ENCODE data around the gene IRF2. TPM values are rescaled to one million over a fixed set of nuclear protein-coding genes. Genes with fewer than 3 reads are reported as not detected.

Gene IRF2
- total and polyA plus RNA-seq, 2 experiments from 2014 or later, result 12.8 to 14.2 TPM

- no peaks in the 10 kb centered on the region for H3K9me2 ChIP-seq (ENCODE audit: insufficient read depth)
- TF ChIP-seq EZH2phosphoT487 (IDR thresholded peaks at IDR 0.05; ENCODE audit: insufficient read depth, low read depth), result no peak
- no peak for TF ChIP-seq EZH2 (IDR thresholded peaks at IDR 0.05; ENCODE audit: insufficient read depth, poor library complexity, severe bottlenecking)
These were observed 124.0 kb downstream of the IRF2 start for GRCh38 chr4:184350213-184350817.

GRCh38 chr4:184349283-184350039, 124.9 kb downstream of the IRF2 start:
- no peak for TF ChIP-seq EZH2phosphoT487 (IDR thresholded peaks at IDR 0.05; ENCODE audit: insufficient read depth, low read depth)
- no peak for TF ChIP-seq EZH2 (IDR thresholded peaks at IDR 0.05; ENCODE audit: insufficient read depth, poor library complexity, severe bottlenecking)
- Histone ChIP-seq H3K9ac (no peak overlapping the region), H4K20me1 (ENCODE audit: insufficient read depth) (no peaks in the 10 kb centered on the region), H3K36me3 (ENCODE audit: low read depth) (no peaks in the 10 kb centered on the region), H3F3A (ENCODE audit: insufficient read depth) (0 out of 2 replicates have a peak, but pooled peaks cover 2% of the 10 kb centered on the region), H3K27ac (no peak overlapping the region), H3K79me2 (ENCODE audit: insufficient read depth) (no peaks in the 10 kb centered on the region), H3K4me1 (ENCODE audit: insufficient read depth) (no peaks in the 10 kb centered on the region), H3K4me3 (no peak overlapping the region), H2AFZ (no peak overlapping the region), H3K4me2 (ENCODE audit: unreplicated experiment) (no peak overlapping the region), H3K9me2 (ENCODE audit: insufficient read depth) (no peaks in the 10 kb centered on the region), H3K9me3 (ENCODE audit: low read depth) (no peaks in the 10 kb centered on the region), H3K27me3 (replicated peaks; ENCODE audit: insufficient read depth) (no peaks in the 10 kb centered on the region)
- DNase-seq, result no peak
- in situ Hi-C loops (cut with MboI), result no loop called here
- 93% methylated on average over 11 of the region's 11 CpGs for WGBS, 2 experiments (ENCODE audit: low coverage in 1 of 2, low lambda C conversion rate in 2 of 2, missing lambda C conversion rate in 2 of 2)

More at GRCh38 chr4:184350213-184350817, 124.0 kb downstream of the IRF2 start:
- in situ Hi-C loops (cut with MboI), result no loop called here
- H3K4me3 ChIP-seq, result no peak overlapping the region
- H3K9ac ChIP-seq, result no peak overlapping the region
- no peak overlapping the region for H3K27ac ChIP-seq
- 0 out of 2 replicates have a peak, but pooled peaks cover 10% of the 10 kb centered on the region for H3F3A ChIP-seq (ENCODE audit: insufficient read depth)
- no peak overlapping the region for H3K4me2 ChIP-seq (ENCODE audit: unreplicated experiment)
- H3K79me2 ChIP-seq (ENCODE audit: insufficient read depth), result no peaks in the 10 kb centered on the region
- no peak for DNase-seq
- H4K20me1 ChIP-seq (ENCODE audit: insufficient read depth), result no peaks in the 10 kb centered on the region
- peaks cover 6% of the 10 kb centered on the region for H3K4me1 ChIP-seq (ENCODE audit: insufficient read depth)
- no peaks in the 10 kb centered on the region for H3K9me3 ChIP-seq (ENCODE audit: low read depth)
- H3K27me3 ChIP-seq (replicated peaks; ENCODE audit: insufficient read depth), result no peaks in the 10 kb centered on the region
- H3K36me3 ChIP-seq (ENCODE audit: low read depth), result no peaks in the 10 kb centered on the region
- no peak overlapping the region for H2AFZ ChIP-seq
- 85% methylated on average over 9 of the region's 9 CpGs for WGBS, 2 experiments (ENCODE audit: low coverage in 1 of 2, low lambda C conversion rate in 2 of 2, missing lambda C conversion rate in 2 of 2)

- in situ Hi-C loops (cut with MboI), result no loop called here
- Histone ChIP-seq H3K36me3 (ENCODE audit: low read depth) (no peaks in the 10 kb centered on the region), H3K79me2 (ENCODE audit: insufficient read depth) (no peaks in the 10 kb centered on the region), H3K27me3 (replicated peaks; ENCODE audit: insufficient read depth) (no peaks in the 10 kb centered on the region), H3K9me3 (ENCODE audit: low read depth) (no peaks in the 10 kb centered on the region), H3K27ac (no peak overlapping the region), H2AFZ (no peak overlapping the region), H4K20me1 (ENCODE audit: insufficient read depth) (no peaks in the 10 kb centered on the region), H3K9ac (no peak overlapping the region), H3K4me1 (ENCODE audit: insufficient read depth) (no peaks in the 10 kb centered on the region), H3K9me2 (ENCODE audit: insufficient read depth) (no peaks in the 10 kb centered on the region), H3K4me3 (no peak overlapping the region), H3F3A (ENCODE audit: insufficient read depth) (no peaks in the 10 kb centered on the region), H3K4me2 (ENCODE audit: unreplicated experiment) (no peak overlapping the region)
- 75 to 77% methylated on average over 15 of the region's 15 CpGs for WGBS, 2 experiments (ENCODE audit: low coverage in 1 of 2, low lambda C conversion rate in 2 of 2, missing lambda C conversion rate in 2 of 2)
- DNase-seq, result no peak
- TF ChIP-seq EZH2phosphoT487 (IDR thresholded peaks at IDR 0.05; ENCODE audit: insufficient read depth, low read depth) (no peak), EZH2 (IDR thresholded peaks at IDR 0.05; ENCODE audit: insufficient read depth, poor library complexity, severe bottlenecking) (no peak)
These were observed 125.8 kb downstream of the IRF2 start for GRCh38 chr4:184348311-184349233.

Data from GM23248 (cell line).